K562 (cell line): Measurements from ENCODE around the gene MYCBPAP. TPM values are rescaled to one million over a fixed set of nuclear protein-coding genes. Genes with fewer than 3 reads are reported as not detected.
A peak's percentile ranks its signal among the peaks of the same experiment; 100 is the strongest.

Experiments used
- ATAC-seq: fragments of 200-7000 bp; cut with Tn5 transposase; 3 replicates; pipeline ENCODE4 v1.9.1; 2020; ENCODE audit warnings: moderate library complexity
- BruUV-seq: library from RNA; stranded (reverse); fragments of 400-500 nt; replicated peaks from 2 replicates; lab custom pipeline; 2021; lab: Mats Ljungman, UMichigan
- CTCF ChIA-PET: fragments of 300-600 bp; formaldehyde crosslinking; extraction: SDS; loops from one replicate; lab custom pipeline; 2021; ENCODE audit warnings: low intra/inter-chr PET ratio; lab: Yijun Ruan, JAX
- POLR2A ChIA-PET: fragments of 300-600, 350-650 bp; sonication (Branson Sonifier 250); formaldehyde crosslinking; extraction: SDS; loops from one replicate; lab custom pipeline; 2021; ENCODE audit warnings: antibody characterized with exemption, inconsistent platforms; lab: Yijun Ruan, JAX
- DNase-seq, 4 experiments: peaks; one replicate each; pipeline versions ENCODE4 v3.0.0 to v3.0.0-alpha.2; 2011 to 2018; ENCODE audit warnings: low spot score in 3 of 4, mixed read lengths in 3 of 4; ENCODE audit errors: extremely low read depth in 1 of 4
- FAIRE-seq: peaks from 2 replicates; lab custom pipeline; 2011; peaks lifted over from hg19 to GRCh38; lab: Jason Lieb, UNC
- H2AFZ ChIP-seq: 2 replicates; pipeline ENCODE4 v1.6.0; 2011; ENCODE audit warnings: low read depth, low read length, control low read depth, inconsistent platforms
- H3K27ac ChIP-seq: fragments of 200-600 bp; 3 replicates; pipeline ENCODE4 v1.8.0; 2011; ENCODE audit warnings: low read depth, mild to moderate bottlenecking, control low read depth, inconsistent platforms, low read length, moderate library complexity, mixed read lengths; ENCODE audit errors: extremely low read depth
- H3K27me3 ChIP-seq, 2 experiments: fragments of 300-600 bp in 1 of 2; 2 replicates in 1 of 2; 3 replicates in 1 of 2; pipeline versions ENCODE4 v1.6.0 to v1.8.0; 2011; ENCODE audit warnings: inconsistent platforms in 2 of 2, low read length in 2 of 2, mild to moderate bottlenecking in 1 of 2, mixed read lengths in 1 of 2, moderate library complexity in 1 of 2; ENCODE audit not compliant: control insufficient read depth in 2 of 2, insufficient read depth in 2 of 2
- H3K36me3 ChIP-seq: fragments of 300-600 bp; 3 replicates; pipeline ENCODE4 v1.8.0; 2011; ENCODE audit warnings: mild to moderate bottlenecking, low read length, inconsistent platforms; ENCODE audit not compliant: control insufficient read depth, insufficient read depth
- H3K4me1 ChIP-seq, 2 experiments: fragments of 200-600 bp in 1 of 2; replicated peaks in 1 of 2; 2 replicates in 1 of 2; 3 replicates in 1 of 2; pipeline versions ENCODE4 v1.5.1 to v1.8.0; 2011; ENCODE audit warnings: inconsistent platforms in 2 of 2, low read length in 2 of 2, mild to moderate bottlenecking in 1 of 2, mixed read lengths in 1 of 2, moderate library complexity in 1 of 2; ENCODE audit not compliant: control insufficient read depth in 2 of 2, insufficient read depth in 2 of 2
- H3K4me2 ChIP-seq: 2 replicates; pipeline ENCODE4 v1.6.1; 2011; ENCODE audit warnings: low read length, control low read depth, inconsistent platforms, mixed read lengths; ENCODE audit not compliant: insufficient read depth
- H3K4me3 ChIP-seq: fragments of 200-600 bp; sonication (generic), shearing (Covaris generic); 2 replicates; pipeline ENCODE4 v1.5.1; 2016; ENCODE audit warnings: control low read depth, inconsistent platforms
- H3K79me2 ChIP-seq: fragments of 200-600 bp; 3 replicates; pipeline ENCODE4 v1.8.0; 2011; ENCODE audit warnings: low read length, inconsistent platforms; ENCODE audit not compliant: control insufficient read depth, insufficient read depth
- H3K9ac ChIP-seq, 2 experiments: 2 replicates each; pipeline versions ENCODE4 v1.6.0 to v1.6.1; 2011; ENCODE audit warnings: low read depth in 2 of 2, low read length in 2 of 2, control low read depth in 1 of 2, inconsistent platforms in 1 of 2, mild to moderate bottlenecking in 1 of 2, mixed read lengths in 1 of 2; ENCODE audit not compliant: insufficient read depth in 1 of 2
- H3K9me1 ChIP-seq: one replicate; pipeline ENCODE4 v1.6.0; 2011; ENCODE audit warnings: inconsistent platforms, mild to moderate bottlenecking, low read length, moderate library complexity; ENCODE audit not compliant: control insufficient read depth, insufficient read depth
- H3K9me3 ChIP-seq: replicated peaks from 2 replicates; pipeline ENCODE4 v1.5.1; 2011; ENCODE audit warnings: low read depth, low read length, inconsistent platforms; ENCODE audit not compliant: control insufficient read depth, insufficient read depth
- H4K20me1 ChIP-seq: replicated peaks from 2 replicates; pipeline ENCODE4 v1.6.1; 2011; ENCODE audit warnings: low read length, inconsistent platforms, mixed read lengths; ENCODE audit not compliant: control insufficient read depth, insufficient read depth
- XRCC3 ChIP-seq: fragments of 450-650 bp; IDR thresholded peaks from 2 replicates; pipeline ENCODE4 v1.6.1; 2017; ENCODE audit warnings: mild to moderate bottlenecking, moderate library complexity
- ZNF41 ChIP-seq: fragments of 250-450 bp; sonication (Bioruptor Pico); conservative IDR thresholded peaks from 2 replicates; pipeline ENCODE4 v1.4.0; 2020; ENCODE audit warnings: mild to moderate bottlenecking
- WGBS: fragments of 100-300 bp; shearing (Covaris generic); methylation state at CpG from one replicate; pipeline ENCODE4 v1.1.6; 2016; ENCODE audit warnings: low coverage, mixed read lengths; ENCODE audit not compliant: insufficient coverage; ENCODE audit errors: missing lambda C conversion rate; 5-methylcytosine and 5-hydroxymethylcytosine counted together
- in situ Hi-C: fragments of 300-500 bp; cut with MboI; formaldehyde crosslinking; loops from 4 replicates; pipeline ENCODE4 v1.15.0; 2018; ENCODE audit warnings: inconsistent platforms, mixed read lengths
- intact Hi-C: fragments of 100-400 bp; cut with micrococcal nuclease; formaldehyde crosslinking; loops from 2 replicates; pipeline ENCODE4 v1.14.2; 2022
- polyA plus RNA-seq, 8 experiments: library from polyadenylated mRNA; depleted of rRNA in 4 of 8; stranded (reverse) in 5 of 8; unstranded in 3 of 8; fragments of >200 nt; fragmentation: Nextera tagmentation in 2 of 8; fragmentation: Illumina TruSeq in 1 of 8; extraction: Ambion mirVana in 2 of 8; extraction: Trizol in 1 of 8; gene quantifications; 2 replicates each; pipeline versions ENCODE4 v1.2.1 to v1.2.3, GENCODE V29; 2011 to 2014; ENCODE audit warnings: inconsistent platforms in 1 of 8, missing spikeins in 1 of 8
- total RNA-seq, 7 experiments: library from RNA; depleted of rRNA in 6 of 7; stranded (reverse); fragments of >200 nt in 6 of 7; fragmentation: Illumina TruSeq in 2 of 7; extraction: Trizol in 2 of 7; gene quantifications; 2 replicates each; pipeline versions ENCODE4 v1.2.1 to v1.2.3, GENCODE V29; 2011 to 2021; ENCODE audit warnings: low replicate concordance in 1 of 7
- TF ChIP-seq, protein P1 (sequence below), 3 experiments: IDR thresholded peaks in 2 of 3; conservative IDR thresholded peaks in 1 of 3; 2 replicates each; pipeline ENCODE4 v1.5.1; 2011 to 2012; ENCODE audit warnings: low read length in 3 of 3, mild to moderate bottlenecking in 3 of 3, control low read depth in 2 of 3, improper control_type of control experiment in 1 of 3, inconsistent platforms in 1 of 3, low read depth in 1 of 3, mixed read lengths in 1 of 3, moderate library complexity in 1 of 3; ENCODE audit not compliant: insufficient read depth in 2 of 3

The MYCBPAP gene
- total and polyA plus RNA-seq, 9 of the 15 experiments (the other 6 are each of a cell fraction or from before 2014, with no cell fraction given) = not detected

DNA sequence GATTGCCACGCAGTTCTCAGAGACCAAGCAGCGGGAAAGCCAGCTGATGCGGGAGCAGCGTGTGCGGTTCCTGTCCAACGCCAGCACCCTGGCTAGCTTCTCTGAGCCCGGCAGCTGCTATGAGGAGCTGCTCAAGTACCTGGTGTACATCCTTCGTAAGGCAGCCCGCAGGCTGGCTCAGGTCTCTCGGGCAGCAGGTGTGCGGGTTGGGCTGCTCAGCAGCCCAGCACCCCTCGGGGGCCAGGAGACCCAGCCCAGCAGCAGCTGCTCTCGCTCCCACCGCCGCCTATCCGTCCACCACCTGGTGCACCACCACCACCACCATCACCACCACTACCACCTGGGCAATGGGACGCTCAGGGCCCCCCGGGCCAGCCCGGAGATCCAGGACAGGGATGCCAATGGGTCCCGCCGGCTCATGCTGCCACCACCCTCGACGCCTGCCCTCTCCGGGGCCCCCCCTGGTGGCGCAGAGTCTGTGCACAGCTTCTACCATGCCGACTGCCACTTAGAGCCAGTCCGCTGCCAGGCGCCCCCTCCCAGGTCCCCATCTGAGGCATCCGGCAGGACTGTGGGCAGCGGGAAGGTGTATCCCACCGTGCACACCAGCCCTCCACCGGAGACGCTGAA, 67.5 kb downstream of the MYCBPAP start:
- ChIA-PET CTCF (no interaction called here), POLR2A (interaction anchor here (0.7 to 1.1 kb wide), 2 partner anchors 11 to 12 kb away, joined by 4 read pairs; no protein-coding TSS in a partner anchor)
- H3K36me3 ChIP-seq = no peaks in the 10 kb centered on the region
- in situ Hi-C loops (no loop called here), intact Hi-C loops (no loop called here)
- H3K4me3 ChIP-seq = no peak overlapping the region
- no peak overlapping the region for H3K4me2 ChIP-seq
- DNase-seq (no peak), FAIRE-seq (no peak), ATAC-seq (no peak)
- peaks cover 16% of the 10 kb centered on the region; the same call in 1 of the 2 replicates for H4K20me1 ChIP-seq
- H3K9ac ChIP-seq = no peak overlapping the region
- no peaks in the 10 kb centered on the region; the same call in 1 of the 2 replicates for H3K9me3 ChIP-seq
- no peaks in the 10 kb centered on the region for H3K79me2 ChIP-seq
- TF ChIP-seq, protein P1, sequence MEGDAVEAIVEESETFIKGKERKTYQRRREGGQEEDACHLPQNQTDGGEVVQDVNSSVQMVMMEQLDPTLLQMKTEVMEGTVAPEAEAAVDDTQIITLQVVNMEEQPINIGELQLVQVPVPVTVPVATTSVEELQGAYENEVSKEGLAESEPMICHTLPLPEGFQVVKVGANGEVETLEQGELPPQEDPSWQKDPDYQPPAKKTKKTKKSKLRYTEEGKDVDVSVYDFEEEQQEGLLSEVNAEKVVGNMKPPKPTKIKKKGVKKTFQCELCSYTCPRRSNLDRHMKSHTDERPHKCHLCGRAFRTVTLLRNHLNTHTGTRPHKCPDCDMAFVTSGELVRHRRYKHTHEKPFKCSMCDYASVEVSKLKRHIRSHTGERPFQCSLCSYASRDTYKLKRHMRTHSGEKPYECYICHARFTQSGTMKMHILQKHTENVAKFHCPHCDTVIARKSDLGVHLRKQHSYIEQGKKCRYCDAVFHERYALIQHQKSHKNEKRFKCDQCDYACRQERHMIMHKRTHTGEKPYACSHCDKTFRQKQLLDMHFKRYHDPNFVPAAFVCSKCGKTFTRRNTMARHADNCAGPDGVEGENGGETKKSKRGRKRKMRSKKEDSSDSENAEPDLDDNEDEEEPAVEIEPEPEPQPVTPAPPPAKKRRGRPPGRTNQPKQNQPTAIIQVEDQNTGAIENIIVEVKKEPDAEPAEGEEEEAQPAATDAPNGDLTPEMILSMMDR (IDR thresholded peaks at IDR 0.05 in 2 of 3, conservative IDR thresholded peaks at IDR 0.05 in 1 of 3; ENCODE audit: insufficient read depth in 2 of 3, low read depth in 1 of 3, low read length in 3 of 3) = 0 out of 6 replicates have a peak, but pooled peaks of 1 of the 3 experiments have one; percentile 25
- TF ChIP-seq XRCC3 (no peak), ZNF41 (CRISPR knock-in tag) (no peak)
- H3K27ac ChIP-seq = no peak overlapping the region
- BruUV-seq = no TSS peak
- no peaks in the 10 kb centered on the region for H3K9me1 ChIP-seq
- H2AFZ ChIP-seq = no peak overlapping the region
- H3K27me3 ChIP-seq = peaks cover 12 to 82% of the 10 kb centered on the region in 2 experiments; a peak in 4 of 5 replicates
- WGBS = 24% methylated on average over 31 of the region's 33 CpGs
- H3K4me1 ChIP-seq = peaks cover 14 to 32% of the 10 kb centered on the region in 2 experiments; a peak in 4 of 5 replicates
